GM12891 (cell line): Measurements from ENCODE around the gene SRP14.

Experiments
- DNase-seq: peaks from one replicate; pipeline ENCODE4 v3.0.0; 2011; ENCODE audit warnings: low spot score; ENCODE audit not compliant: insufficient read length
- FAIRE-seq: peaks from 2 replicates; lab custom pipeline; 2011; peaks lifted over from hg19 to GRCh38; lab: Jason Lieb, UNC
- PAX5 ChIP-seq: IDR thresholded peaks from 2 replicates; pipeline ENCODE4 v1.6.1; 2011; ENCODE audit warnings: low read length, moderate library complexity, mild to moderate bottlenecking; ENCODE audit not compliant: insufficient read depth, severe bottlenecking
- POLR2A ChIP-seq: IDR thresholded peaks from 2 replicates; pipeline ENCODE4 v1.6.1; 2011; ENCODE audit warnings: low read depth, low read length, control low read depth
- POLR2AphosphoS5 ChIP-seq: IDR thresholded peaks from 2 replicates; pipeline ENCODE4 v1.6.1; 2011; ENCODE audit warnings: low read depth, low read length, control low read depth
- POU2F2 ChIP-seq: IDR thresholded peaks from 2 replicates; pipeline ENCODE4 v1.6.1; 2011; ENCODE audit warnings: low read depth, mild to moderate bottlenecking, control low read depth, low read length, moderate library complexity
- SPI1 ChIP-seq: IDR thresholded peaks from 2 replicates; pipeline ENCODE4 v1.6.1; 2011; ENCODE audit warnings: low read depth, low read length, control low read depth
- TAF1 ChIP-seq: IDR thresholded peaks from 2 replicates; pipeline ENCODE4 v1.6.1; 2011; ENCODE audit warnings: low read depth, low read length, control low read depth

The SRP14 gene

DNA sequence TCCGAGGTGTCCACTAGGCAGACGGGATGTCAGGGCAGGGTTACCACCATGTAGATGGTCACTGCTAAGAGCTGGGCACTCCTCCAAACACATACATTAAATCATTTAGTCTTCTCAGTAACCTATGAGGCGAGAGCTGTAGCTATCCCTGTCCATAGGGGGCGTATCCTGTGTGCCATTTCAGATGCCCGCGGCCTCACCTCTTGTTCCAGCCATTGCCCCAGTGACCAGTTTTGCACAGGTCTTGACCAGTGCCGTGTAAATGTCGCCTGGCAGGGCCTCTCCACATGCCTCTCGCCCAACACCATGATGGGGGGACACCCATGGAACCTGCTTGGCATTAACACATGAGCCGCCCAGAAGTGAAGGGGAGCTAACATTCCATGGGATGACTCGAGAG lies 20.8 kb upstream of the SRP14 start:
- peak; percentile 47 for FAIRE-seq
- TF ChIP-seq POU2F2 (no peak), PAX5 (no peak), POLR2AphosphoS5 (no peak), SPI1 (no peak), POLR2A (no peak), TAF1 (no peak)
- no peak for DNase-seq

DNA sequence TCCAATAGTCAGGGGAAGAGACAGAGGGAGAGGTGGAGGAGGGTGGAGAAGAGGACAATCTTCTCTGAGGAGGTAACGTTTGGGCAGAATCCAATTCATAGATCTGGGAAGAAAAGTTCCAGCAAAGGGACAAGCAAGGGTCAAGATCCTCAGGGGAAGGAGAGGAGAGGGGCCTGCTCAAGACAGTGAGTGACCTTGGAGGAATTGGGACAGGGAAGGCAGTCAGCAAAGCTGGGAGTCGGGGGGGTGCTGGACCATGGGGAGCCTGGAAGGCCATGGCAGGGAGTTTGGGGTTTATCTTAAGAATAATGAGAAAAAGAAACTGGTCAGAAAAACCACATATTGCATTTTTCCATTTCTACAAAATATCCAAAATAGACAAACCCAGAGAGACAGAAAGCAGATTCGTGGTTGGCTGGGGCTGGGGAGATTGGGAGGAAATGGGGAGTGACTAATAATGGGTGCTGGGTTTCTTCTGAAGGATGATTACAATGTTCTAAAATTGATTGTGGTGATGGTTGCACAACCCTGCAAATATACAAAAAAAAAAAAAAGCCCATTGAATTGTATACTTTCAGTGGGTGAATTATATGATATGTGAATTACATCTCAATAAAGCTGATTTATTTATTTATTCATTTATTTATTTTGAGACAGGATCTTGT lies 19.6 kb upstream of the SRP14 start:
- FAIRE-seq = no peak
- TF ChIP-seq TAF1 (no peak), SPI1 (no peak), PAX5 (no peak), POU2F2 (no peak), POLR2A (no peak), POLR2AphosphoS5 (no peak)
- no peak for DNase-seq

DNA sequence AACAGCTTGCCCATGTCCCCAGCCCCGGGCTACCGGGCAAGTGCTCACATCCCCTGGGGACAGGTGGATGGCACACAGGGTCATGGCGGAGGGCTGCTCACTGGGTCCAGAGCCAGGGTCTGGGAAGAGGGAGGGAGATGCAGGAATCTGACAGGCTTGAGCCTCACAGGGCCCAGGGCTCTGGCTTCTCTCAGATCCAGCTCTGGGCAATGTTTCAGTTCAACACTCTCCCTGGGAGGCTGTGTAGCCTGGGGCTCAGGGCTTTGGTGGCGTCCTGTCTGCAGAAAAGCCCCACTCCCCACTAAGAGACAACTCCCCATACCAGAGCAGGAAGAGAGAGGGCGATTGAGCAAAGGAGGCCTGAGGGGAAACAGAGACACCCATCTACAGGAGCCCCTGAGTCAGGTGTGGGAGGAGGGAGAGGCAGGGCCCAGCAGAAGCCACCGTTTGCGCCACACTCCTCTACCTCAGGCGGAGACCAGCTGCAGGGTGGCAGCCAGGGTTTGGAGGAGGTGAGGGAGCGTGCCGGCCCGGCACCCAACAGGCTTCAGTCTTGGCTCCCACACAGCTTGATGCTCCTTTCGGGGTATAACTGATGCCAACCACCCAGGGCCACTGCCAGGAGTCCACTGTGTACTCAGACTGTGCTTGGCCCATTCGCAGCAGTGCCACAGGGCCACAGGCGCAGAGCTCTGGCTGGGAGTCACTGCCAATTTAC lies 16.8 kb upstream of the SRP14 start:
- no peak for DNase-seq
- FAIRE-seq = peak; percentile 47
- TF ChIP-seq PAX5 (no peak), POU2F2 (no peak), POLR2A (no peak), POLR2AphosphoS5 (no peak), SPI1 (no peak), TAF1 (no peak)

DNA sequence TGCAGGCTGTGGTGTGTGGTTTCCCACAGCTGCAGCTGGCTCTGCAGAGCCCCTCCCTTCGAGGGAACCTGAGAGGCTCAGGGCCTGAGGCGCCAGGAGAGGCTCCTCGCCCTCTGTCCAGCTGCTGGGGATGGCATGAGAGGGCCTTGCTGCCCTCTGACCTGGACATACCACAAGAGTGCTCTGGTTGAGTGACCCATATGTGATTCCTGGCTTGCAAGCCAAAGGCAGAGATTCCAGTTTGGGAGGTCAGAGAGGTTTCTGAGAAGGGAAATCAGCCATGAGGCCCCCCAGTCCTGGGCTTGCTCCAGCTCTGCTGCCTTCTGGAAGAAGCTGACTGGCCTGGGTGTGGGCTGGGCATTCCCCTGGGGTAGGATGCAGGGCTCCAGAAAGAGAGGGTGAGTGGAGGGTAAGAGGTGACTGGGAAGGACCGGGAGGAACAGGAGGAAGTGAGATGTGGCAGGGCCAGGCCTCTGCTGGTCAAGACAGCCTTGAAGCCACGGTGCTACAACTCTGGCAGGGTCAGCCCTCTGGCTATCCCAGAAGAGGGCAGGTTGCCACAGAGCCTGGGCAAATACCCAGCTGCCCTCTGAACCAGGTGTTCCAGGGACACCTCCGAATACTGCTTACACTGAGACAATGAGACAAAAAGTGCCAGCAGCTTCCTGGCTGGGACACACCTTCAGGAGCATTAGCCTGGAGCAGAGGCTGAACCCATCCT lies 16.0 kb upstream of the SRP14 start:
- peak; percentile 95 for FAIRE-seq
- no peak for DNase-seq
- TF ChIP-seq PAX5 = no peak
- TF ChIP-seq TAF1 = no peak
- TF ChIP-seq POU2F2 = no peak
- TF ChIP-seq SPI1 = peak; percentile 64
- TF ChIP-seq POLR2A = no peak
- no peak for TF ChIP-seq POLR2AphosphoS5

DNA sequence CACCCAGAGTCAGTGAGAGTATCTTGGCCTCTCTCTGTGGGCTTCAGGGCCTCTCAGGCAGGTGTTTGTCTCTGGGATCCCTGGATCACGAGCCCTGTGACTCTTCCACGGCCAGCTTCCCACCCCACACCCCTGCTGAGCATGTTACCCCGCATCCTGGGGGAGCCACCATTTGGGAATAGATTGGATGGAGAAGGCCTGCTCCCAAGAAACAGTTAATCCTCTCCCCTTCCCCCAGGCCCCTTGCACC lies 15.5 kb upstream of the SRP14 start:
- TF ChIP-seq PAX5 (no peak), POLR2AphosphoS5 (peak; percentile 49; the same call in 1 of the 2 replicates)
- FAIRE-seq (no peak), DNase-seq (no peak)

DNA sequence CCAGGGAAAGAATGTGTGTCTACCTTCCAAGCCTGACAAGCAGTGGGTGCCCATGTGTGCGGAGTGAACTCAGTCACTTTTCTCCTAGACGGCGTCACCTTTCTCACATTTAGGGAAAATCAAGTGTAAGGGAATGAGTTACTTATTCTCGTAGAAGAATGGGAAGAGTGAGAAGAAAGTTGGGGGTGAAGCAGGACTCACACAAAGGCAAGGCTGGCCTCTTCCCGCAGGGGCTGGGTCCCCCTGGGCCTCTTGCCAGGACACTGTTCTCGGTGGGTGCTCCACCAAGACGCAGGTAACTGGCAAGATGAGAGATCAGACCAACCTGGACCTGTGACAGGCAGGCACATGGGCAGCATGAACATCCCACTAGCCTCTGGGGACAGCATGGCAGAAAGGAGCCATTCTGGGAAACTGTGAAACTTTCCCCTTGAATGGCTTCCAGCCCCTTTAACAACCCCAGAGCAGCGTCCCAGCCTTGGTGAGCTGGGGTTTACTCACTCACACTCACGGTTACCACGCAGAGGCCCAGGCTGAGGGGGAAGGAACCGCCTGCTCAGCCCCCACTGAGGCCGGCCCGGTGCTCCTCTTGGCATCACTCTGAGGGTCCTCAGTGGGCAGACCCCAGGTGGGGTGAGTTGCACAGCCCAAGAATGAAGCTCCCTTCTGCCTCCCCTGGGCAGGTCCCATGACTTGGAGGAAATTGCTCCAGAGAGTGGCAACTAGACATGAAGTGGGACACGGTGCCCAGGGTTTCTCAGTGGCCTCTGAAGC lies 15.0 kb upstream of the SRP14 start:
- DNase-seq = no peak
- FAIRE-seq = peak; percentile 26
- TF ChIP-seq SPI1 = no peak

DNA sequence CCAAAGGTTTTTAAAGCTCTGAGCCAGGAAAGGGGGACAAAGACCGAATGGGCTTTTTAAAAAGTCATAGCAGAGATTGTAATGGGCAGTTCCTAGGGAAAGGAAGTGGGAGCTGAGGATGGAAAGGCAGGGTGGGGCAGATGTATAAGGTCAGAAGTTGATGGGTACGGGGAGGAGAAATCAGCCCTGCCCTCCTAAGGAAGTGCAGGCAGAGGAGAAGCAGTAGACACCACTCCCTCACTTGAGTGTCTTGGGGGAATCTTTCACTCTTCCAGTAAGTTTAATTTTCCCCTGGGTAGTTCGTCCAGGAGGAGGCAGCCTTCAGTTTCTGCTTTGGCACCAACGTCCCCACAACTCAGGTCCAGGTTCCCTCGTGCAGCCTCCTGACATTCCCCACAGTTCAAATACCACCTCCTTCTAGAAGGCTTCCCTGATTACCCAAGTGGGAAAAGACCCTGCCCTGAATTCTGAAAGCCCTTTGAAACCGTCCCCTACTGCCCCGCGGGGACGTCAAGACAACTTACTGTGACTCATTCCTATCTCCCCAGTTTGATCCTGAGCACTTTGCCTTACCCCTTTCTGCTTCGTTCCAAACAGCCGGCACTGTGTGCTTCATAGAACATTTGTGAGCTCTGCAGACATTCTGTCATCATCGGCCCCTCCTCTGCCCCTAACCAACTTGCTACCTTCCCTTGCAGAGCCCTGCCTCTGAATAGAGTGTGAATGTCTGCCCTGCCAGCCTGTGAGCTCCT lies 14.3 kb upstream of the SRP14 start:
- TF ChIP-seq PAX5 (no peak), POLR2A (no peak), TAF1 (no peak), POLR2AphosphoS5 (no peak), SPI1 (no peak), POU2F2 (no peak)
- FAIRE-seq (peak; percentile 13), DNase-seq (no peak)

DNA sequence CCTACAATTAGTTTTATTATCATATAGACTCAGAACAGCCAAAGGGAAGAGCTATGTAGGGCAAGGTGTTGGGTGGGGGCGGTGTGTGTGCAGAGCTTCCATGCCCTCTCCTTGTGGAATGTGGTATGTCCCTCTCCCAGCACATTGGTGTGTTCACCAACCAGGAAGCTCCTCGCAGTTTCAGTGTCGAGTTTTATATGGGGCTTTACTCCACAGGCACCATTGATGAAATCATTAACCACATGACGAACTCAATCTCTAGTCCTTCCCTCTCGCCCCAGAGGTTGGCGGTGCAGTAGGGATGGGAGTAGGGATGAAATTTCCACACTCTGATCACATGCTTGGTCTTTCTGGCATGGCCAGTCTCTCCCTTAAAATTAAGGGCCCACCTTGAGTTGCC lies 13.6 kb upstream of the SRP14 start:
- TF ChIP-seq TAF1 (no peak), POLR2A (no peak), PAX5 (no peak), SPI1 (no peak), POU2F2 (no peak), POLR2AphosphoS5 (no peak)
- DNase-seq (no peak), FAIRE-seq (no peak)

DNA sequence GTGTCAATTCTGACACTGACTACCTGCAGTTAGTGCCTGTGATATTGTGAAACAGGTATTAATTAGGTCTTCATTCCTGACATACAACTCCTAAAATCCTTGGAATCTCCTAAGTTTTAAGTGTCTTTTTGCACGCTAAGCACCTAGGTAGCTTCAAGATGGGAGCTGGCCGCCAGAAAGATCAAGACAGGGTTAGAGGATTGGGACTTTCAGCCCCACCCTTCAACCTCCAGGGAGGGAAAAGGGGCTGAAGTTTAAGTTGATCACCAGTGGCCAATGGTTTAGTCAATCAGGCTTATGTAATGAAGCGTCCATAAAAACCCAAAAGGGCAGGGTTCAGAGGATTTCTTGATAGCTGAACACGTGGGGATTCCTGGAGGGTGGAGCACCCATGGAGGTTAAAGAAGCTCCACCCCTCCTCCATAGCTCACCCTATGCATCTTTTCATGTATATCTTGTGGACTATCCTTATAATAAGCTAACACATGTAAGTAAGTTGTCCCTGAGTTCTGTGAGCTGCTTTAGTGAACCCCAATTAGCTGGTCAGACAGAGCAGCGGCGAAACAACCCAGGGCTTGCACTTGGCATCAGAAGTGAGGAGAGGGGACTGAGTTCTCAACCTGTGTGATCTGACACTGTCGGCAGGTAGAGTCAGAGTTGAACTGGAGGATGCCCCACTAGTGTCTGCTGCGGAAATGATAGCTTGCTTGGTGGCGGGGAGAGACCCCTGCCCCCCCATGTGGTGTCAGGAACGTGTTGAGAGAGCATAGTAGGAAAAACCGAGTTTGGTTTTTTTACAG lies 12.8 kb upstream of the SRP14 start:
- DNase-seq (no peak), FAIRE-seq (no peak)

More for the DNA sequence above, 12.8 kb upstream of the SRP14 start:
- TF ChIP-seq POLR2A (no peak), PAX5 (no peak), POLR2AphosphoS5 (no peak), SPI1 (no peak)
